SK-N-MC (cell line): ENCODE measurements around the gene CCDC89.
"Not testable (repeated sequence)": the region's sequence is repeated elsewhere in the genome, so short reads cannot be mapped to it uniquely, and the experiment has no call there.

Source experiments
- DNase-seq: peaks from one replicate; pipeline ENCODE4 v3.0.0-alpha.2; 2011; ENCODE audit warnings: low read depth, low spot score
- H3K27ac ChIP-seq: fragments of 200-600 bp; sonication (generic); 2 replicates; pipeline ENCODE4 v1.5.1; 2016; ENCODE audit warnings: mixed run types
- H3K36me3 ChIP-seq: fragments of 200-600 bp; sonication (generic); 2 replicates; pipeline ENCODE4 v1.6.1; 2017; ENCODE audit warnings: antibody characterized with exemption, low read length, mixed read lengths; ENCODE audit not compliant: insufficient read depth
- H3K4me3 ChIP-seq: fragments of 200-600 bp; sonication (generic); 2 replicates; pipeline ENCODE4 v1.5.1; 2016
- H3K9ac ChIP-seq: fragments of 200-600 bp; sonication (generic); 2 replicates; pipeline ENCODE4 v1.8.0; 2017; ENCODE audit warnings: mixed run types, mixed read lengths; ENCODE audit not compliant: insufficient read length
- H3K9me3 ChIP-seq: fragments of 200-600 bp; sonication (generic); 2 replicates; pipeline ENCODE4 v1.6.1; 2017; ENCODE audit warnings: low read depth, mild to moderate bottlenecking, antibody characterized with exemption, low read length, moderate library complexity, mixed read lengths
- EZH2 ChIP-seq: fragments of 200-600 bp; sonication (generic); IDR thresholded peaks from one replicate; pipeline ENCODE4 v1.6.1; 2017; ENCODE audit warnings: antibody characterized with exemption
- FOXP2 ChIP-seq: optimal IDR thresholded peaks from 2 replicates; pipeline ENCODE3; 2011; ENCODE audit warnings: mild to moderate bottlenecking, moderate library complexity; ENCODE audit not compliant: insufficient read depth; ENCODE audit errors: extremely low read length, control extremely low read depth
- POLR2AphosphoS5 ChIP-seq: IDR thresholded peaks from 2 replicates; pipeline ENCODE4 v1.6.1; 2012; ENCODE audit warnings: mild to moderate bottlenecking, low read depth, low read length, borderline replicate concordance

The CCDC89 gene

DNA sequence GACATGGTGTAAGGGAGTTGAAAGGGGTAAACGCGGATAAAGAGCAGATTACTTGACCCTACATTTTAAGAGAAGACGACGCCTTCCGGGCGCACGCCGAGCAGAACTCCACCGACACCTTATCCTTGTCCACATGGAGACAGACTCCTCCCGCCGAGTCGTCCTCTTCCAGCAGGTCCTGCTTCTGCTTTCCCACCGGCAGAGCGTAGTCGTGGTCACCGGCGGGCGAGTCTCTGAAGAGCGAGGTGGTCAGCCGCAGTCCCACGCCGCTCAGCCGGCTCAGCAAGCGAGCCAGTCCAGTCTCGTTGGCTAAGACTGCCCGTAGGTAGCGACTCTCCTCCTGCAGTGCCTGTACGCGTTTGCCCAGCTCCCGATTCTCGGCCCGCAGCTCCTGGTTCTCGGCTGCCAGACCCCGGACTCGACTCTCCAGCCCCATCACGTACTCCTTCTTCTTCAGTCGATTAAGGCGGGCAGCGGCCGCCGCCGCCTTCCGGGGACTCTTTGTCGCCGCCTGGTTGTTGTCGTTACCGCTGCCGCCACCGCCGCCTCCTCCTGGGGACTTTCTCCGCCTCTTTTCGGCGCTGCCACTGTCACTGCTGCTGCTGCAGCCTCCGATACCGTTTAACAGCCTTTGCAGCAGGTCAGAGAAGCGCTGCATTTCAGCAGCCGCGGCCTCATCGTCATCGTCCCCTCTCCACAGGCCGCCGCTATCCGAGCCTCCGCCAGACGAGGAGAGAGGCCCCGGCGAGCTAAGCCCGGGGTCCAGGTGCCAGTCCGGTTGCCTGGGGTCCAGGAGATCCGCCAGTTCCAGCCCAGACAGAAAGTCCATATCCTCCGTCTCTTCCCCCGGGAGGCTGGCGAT lies 22.0 kb downstream of the CCDC89 start:
- DNase-seq = no peak
- Histone ChIP-seq H3K9me3 (no peaks in the 10 kb centered on the region), H3K36me3 (peaks cover 51% of the 10 kb centered on the region), H3K9ac (peak overlapping the region; percentile 99), H3K4me3 (peak overlapping the region; percentile 84), H3K27ac (peak overlapping the region; percentile 87; the same call in 1 of the 2 replicates)
- TF ChIP-seq EZH2 = no peak
- peak; percentile 22 for TF ChIP-seq FOXP2
- no peak for TF ChIP-seq POLR2AphosphoS5

DNA sequence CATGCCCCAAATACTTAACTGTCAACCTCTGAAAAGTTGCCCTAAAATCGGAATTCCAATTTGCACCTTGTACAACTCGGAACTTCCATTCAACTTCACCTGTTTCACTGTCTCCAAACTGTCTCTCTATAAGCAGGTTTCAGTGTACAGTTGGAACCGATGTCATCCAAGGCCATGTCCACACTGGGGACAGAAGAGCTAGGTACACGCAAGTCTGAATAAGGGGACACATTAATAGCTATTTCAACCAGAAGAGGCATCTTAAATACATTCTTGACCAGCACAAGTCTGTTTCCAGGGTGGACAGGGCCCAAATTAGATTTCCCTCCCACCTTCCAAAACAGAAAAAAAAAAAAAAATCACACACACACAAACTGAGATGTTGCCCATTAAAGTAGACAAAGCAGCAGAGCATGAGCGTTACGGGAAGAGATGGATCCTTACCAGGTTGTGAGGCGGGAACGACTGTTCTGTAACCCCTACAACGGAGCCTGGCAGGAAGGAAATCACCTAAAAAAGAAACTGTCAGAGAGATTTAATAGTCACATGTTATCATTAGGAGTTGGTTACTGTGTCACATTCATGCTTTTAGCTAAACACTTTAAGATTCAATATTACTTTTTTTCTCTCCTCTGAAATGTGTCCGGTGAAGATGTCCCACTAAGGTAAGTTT lies 22.8 kb downstream of the CCDC89 start:
- Histone ChIP-seq H3K4me3 (peak overlapping the region; percentile 84), H3K36me3 (peaks cover 59% of the 10 kb centered on the region), H3K9ac (peak overlapping the region; percentile 99), H3K9me3 (no peaks in the 10 kb centered on the region), H3K27ac (no peak overlapping the region)
- TF ChIP-seq POLR2AphosphoS5 (no peak), EZH2 (no peak), FOXP2 (no peak)
- no peak for DNase-seq

DNA sequence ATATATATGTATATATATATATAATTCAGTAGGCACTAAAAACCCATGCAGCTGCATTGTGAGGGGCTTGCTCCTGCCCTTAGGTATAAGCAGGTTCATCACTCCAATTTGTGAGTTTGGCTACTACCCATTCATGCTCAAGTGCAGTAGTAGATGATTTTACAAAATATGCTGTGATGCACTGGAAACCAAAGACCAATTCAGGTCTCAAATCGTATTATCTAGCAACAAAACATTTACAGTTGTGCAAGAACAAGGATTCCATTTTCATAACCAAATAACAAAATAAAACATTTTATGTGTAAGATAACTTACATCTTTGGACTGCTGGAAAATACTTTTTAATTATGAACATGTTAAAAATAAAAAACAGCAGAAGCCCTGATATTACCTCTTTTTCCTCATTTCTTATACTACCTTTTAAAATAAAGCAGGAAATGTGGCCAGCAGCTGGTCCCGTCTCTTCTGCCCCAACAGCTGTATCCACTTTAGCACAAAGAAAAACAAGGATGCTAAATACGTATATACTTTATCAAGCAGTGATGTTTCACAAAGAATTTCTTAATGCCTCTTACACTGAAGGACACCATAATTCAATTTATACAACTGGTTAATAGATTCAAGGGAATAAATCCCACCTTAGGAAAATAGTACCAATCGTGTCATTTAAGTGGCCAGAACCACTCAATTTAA lies 23.9 kb downstream of the CCDC89 start:
- no peaks in the 10 kb centered on the region for H3K9me3 ChIP-seq
- no peak for DNase-seq
- H3K4me3 ChIP-seq = peak overlapping the region; percentile 84
- H3K27ac ChIP-seq = no peak overlapping the region
- peak overlapping the region; percentile 99 for H3K9ac ChIP-seq
- peaks cover 70% of the 10 kb centered on the region for H3K36me3 ChIP-seq
- no peak for TF ChIP-seq EZH2
- TF ChIP-seq POLR2AphosphoS5 = no peak
- TF ChIP-seq FOXP2 = no peak

DNA sequence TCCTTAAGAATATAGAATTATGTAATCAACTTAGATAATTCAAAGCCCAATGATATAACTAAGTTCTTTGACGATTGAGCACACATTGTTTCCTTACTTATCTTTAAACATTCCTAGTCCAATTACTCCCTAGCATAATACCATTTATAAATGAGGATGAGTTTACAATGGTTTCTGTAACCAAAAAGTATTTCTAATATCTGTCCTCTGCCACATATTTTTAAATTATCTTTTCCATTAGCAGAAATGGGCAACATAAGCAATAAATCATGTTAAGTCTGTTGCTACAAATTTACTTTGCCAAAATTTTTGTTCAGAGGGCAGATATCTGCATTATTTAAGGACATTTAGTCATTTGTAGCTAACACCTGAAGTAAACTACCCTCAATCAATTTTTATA lies 27.8 kb downstream of the CCDC89 start:
- H3K27ac ChIP-seq = no peak overlapping the region

DNA sequence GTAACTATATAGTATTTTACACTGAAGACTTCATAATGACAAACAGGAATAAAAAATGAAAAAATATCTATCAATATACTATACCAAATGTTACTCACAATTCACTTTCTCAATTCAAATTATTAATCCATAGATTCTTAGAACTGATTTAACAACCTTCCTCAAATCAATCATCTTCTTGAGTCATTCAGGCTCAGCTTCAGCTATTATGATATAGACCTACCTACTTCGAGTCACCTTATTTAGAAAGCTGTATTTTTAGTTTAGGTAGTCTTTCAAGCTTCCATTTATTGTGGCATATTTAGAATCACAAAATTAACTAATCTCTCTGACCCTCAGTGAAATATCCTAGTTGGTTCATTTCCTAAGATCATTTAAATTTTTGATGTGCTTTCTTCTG lies 29.2 kb downstream of the CCDC89 start:
- no peak for TF ChIP-seq POLR2AphosphoS5
- H3K9me3 ChIP-seq = no peaks in the 10 kb centered on the region
- peaks cover 73% of the 10 kb centered on the region for H3K36me3 ChIP-seq
- H3K4me3 ChIP-seq = no peak overlapping the region
- DNase-seq = no peak
- no peak overlapping the region for H3K27ac ChIP-seq
- H3K9ac ChIP-seq = no peak overlapping the region

More for the DNA sequence above, 27.8 kb downstream of the CCDC89 start:
- no peak for TF ChIP-seq POLR2AphosphoS5
- no peak for TF ChIP-seq EZH2
- TF ChIP-seq FOXP2 = no peak
- H3K4me3 ChIP-seq = no peak overlapping the region
- peaks cover 85% of the 10 kb centered on the region for H3K36me3 ChIP-seq
- H3K9ac ChIP-seq = peak overlapping the region; percentile 39
- no peaks in the 10 kb centered on the region for H3K9me3 ChIP-seq
- no peak for DNase-seq

DNA sequence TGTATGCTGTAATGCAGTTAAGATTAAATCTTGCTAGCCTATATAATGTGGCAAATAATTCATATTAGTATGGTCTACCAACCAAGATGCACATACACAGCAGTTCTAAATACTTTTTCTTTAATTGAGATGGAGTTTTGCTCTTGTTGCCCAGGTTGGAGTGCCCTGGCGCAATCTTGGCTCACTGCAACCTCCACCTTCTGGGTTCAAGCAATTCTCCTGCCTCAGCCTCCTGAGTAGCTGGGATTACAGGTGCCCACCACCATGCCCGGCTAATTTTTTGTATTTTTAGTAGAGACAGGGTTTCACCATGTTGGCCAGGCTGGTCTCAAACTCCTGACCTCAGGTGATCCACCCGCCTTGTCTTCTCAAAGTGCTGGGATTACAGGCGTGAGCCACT lies 31.7 kb downstream of the CCDC89 start:
- not testable (repeated sequence) for H3K9me3 ChIP-seq, DNase-seq, H3K27ac ChIP-seq, H3K9ac ChIP-seq, H3K4me3 ChIP-seq
- peaks cover 60% of the 10 kb centered on the region for H3K36me3 ChIP-seq

DNA sequence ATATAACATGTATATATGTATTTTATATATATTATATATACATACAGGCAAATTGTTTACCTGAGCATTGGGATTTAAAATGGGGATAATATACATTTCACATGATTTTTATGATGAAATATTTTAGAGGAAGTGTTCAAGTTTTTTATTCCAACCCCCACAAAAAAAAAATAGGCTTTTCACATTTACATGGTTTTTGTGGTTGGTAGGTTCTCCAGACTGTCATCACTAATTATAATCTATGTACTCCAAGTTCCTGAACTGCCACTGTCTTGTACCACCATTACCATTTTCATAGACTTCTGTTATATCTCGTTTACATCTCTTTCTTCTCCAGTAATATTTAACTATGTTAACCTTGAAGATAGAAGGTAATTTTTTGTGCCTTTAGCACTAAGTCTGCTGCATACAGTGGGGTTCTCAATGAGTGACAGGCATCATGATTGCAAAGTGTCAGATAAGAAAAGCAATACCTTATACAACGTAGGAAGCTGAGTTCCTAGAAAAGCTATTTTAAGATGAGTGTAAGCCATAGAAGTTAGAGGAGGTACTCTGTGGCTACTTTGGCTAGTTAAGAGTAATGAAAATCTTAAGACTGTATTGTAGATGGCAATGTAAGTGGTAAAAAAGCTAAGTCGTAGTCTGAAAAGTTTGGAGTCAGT lies 33.1 kb downstream of the CCDC89 start:
- Histone ChIP-seq H3K36me3 (peaks cover 45% of the 10 kb centered on the region), H3K9ac (no peak overlapping the region), H3K4me3 (no peak overlapping the region), H3K27ac (no peak overlapping the region), H3K9me3 (no peaks in the 10 kb centered on the region)
- no peak for TF ChIP-seq EZH2
- no peak for TF ChIP-seq POLR2AphosphoS5
- TF ChIP-seq FOXP2 = no peak
- no peak for DNase-seq

DNA sequence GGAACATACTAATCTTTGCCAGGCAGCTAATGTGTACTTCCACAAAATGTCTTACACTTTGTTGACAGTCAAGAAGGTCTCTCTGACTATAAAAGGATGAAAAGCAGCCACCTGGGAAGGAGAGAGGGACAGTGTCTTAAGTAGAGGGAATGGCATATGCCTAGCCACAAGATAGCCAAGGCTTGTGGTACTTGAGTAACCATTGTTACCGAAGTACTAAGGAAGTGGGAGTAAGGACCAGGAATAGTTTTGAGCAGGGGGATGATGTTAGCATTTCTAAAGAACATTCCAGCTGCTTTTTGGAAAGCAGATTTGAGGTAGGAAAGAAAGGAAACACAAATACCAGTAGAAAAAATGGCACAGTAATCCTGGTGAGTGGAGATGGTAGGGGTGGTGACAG lies 34.9 kb downstream of the CCDC89 start:
- Histone ChIP-seq H3K4me3 (no peak overlapping the region), H3K36me3 (peaks cover 27% of the 10 kb centered on the region), H3K9ac (no peak overlapping the region), H3K9me3 (no peaks in the 10 kb centered on the region), H3K27ac (no peak overlapping the region)
- no peak for TF ChIP-seq POLR2AphosphoS5
- TF ChIP-seq FOXP2 = no peak
- no peak for TF ChIP-seq EZH2
- DNase-seq = no peak
